GM12865 (cell line): ENCODE measurements around the gene RND2.
"Not testable (repeated sequence)": the region's sequence is repeated elsewhere in the genome, so short reads cannot be mapped to it uniquely, and the experiment has no call there.

Experiments
- DNase-seq: peaks from one replicate; pipeline ENCODE4 v3.0.0; 2010; ENCODE audit warnings: low read depth
- H3K4me3 ChIP-seq: 2 replicates; pipeline ENCODE4 v1.5.1; 2011; ENCODE audit warnings: mild to moderate bottlenecking, low read depth, low read length, control low read depth
- CTCF ChIP-seq: IDR thresholded peaks from 2 replicates; pipeline ENCODE4 v1.5.1; 2011; ENCODE audit warnings: low read length, control low read depth, low read depth, inconsistent platforms; ENCODE audit not compliant: insufficient read depth; ENCODE audit errors: missing control alignments

RND2 gene

GRCh38 chr17:42985225-42985624, 39.8 kb upstream of the RND2 start:
- TF ChIP-seq CTCF: no peak
- peak; percentile 82 for DNase-seq
- peak overlapping the region; percentile 27; the same call in 1 of the 2 replicates for H3K4me3 ChIP-seq

- TF ChIP-seq CTCF: no peak
- no peak overlapping the region for H3K4me3 ChIP-seq
- no peak for DNase-seq
Measured at GRCh38 chr17:42989141-42989540, 35.9 kb upstream of the RND2 start.

GRCh38 chr17:42989726-42990652, 35.0 kb upstream of the RND2 start:
- H3K4me3 ChIP-seq: no peak overlapping the region
- DNase-seq: no peak
- TF ChIP-seq CTCF: no peak

GRCh38 chr17:42991471-42991870, 33.6 kb upstream of the RND2 start:
- H3K4me3 ChIP-seq: no peak overlapping the region
- TF ChIP-seq CTCF: no peak
- no peak for DNase-seq

- no peak overlapping the region for H3K4me3 ChIP-seq
- no peak for DNase-seq
- no peak for TF ChIP-seq CTCF
Measured at GRCh38 chr17:42992872-42993271, 32.2 kb upstream of the RND2 start.

- DNase-seq, H3K4me3 ChIP-seq: not testable (repeated sequence)
Measured at GRCh38 chr17:42993913-42994312, 31.1 kb upstream of the RND2 start.

GRCh38 chr17:42997390-42997983, 27.5 kb upstream of the RND2 start:
- no peak for DNase-seq
- H3K4me3 ChIP-seq: peak overlapping the region; percentile 53
- TF ChIP-seq CTCF: no peak
